A673 (cell line): ENCODE data around the gene AMOTL1.

Experiments
- CTCF ChIP-seq: fragments of 300-800, 200-600 bp; sonication (generic); conservative IDR thresholded peaks from 2 replicates; pipeline ENCODE4 v1.5.1; 2017; ENCODE audit warnings: low read depth, mild to moderate bottlenecking, antibody characterized with exemption, low read length, moderate library complexity, mixed read lengths
- EZH2 ChIP-seq: fragments of 200-600 bp; sonication (generic); IDR thresholded peaks from 2 replicates; pipeline ENCODE4 v1.6.1; 2017; ENCODE audit warnings: borderline replicate concordance, low read depth, mild to moderate bottlenecking, mixed read lengths, antibody characterized with exemption, low read length; ENCODE audit not compliant: poor library complexity, severe bottlenecking

- no peak for TF ChIP-seq CTCF
- no peak for TF ChIP-seq EZH2
These were observed 142.1 kb downstream of the AMOTL1 start for GRCh38 chr11:94910270-94910669.
